Uterus (tissue), 4 donors: ENCODE results near the gene ATF7IP2. TPM values are rescaled to one million over a fixed set of nuclear protein-coding genes. Genes with fewer than 3 reads are reported as not detected.

Source experiments
- DNase-seq, 2 donors: peaks; one replicate each; pipeline ENCODE4 v3.0.0-alpha.2; 2019 to 2020
- H3K27ac ChIP-seq, 2 donors: fragments of 200-600 bp; sonication (generic); 1 replicate in 1 of 2; 2 replicates in 1 of 2; pipeline ENCODE4 v1.5.1; 2016 to 2018
- H3K27me3 ChIP-seq, 2 donors: fragments of 200-600 bp; sonication (generic); one replicate each; pipeline ENCODE4 v1.5.1; 2018 to 2019; ENCODE audit warnings: control low read depth in 1 of 2
- H3K36me3 ChIP-seq, 2 donors: fragments of 200-600 bp; sonication (generic); one replicate each; pipeline ENCODE4 v1.5.1; 2019; ENCODE audit warnings: control low read depth in 1 of 2
- H3K4me1 ChIP-seq, 2 donors: fragments of 200-600 bp; sonication (generic); one replicate each; pipeline ENCODE4 v1.5.1; 2018 to 2019; ENCODE audit warnings: control low read depth in 1 of 2
- H3K4me3 ChIP-seq, 2 donors: fragments of 200-600 bp; sonication (generic); 1 replicate in 1 of 2; 2 replicates in 1 of 2; pipeline ENCODE4 v1.5.1; 2018 to 2019; ENCODE audit warnings: mild to moderate bottlenecking in 1 of 2
- H3K9me3 ChIP-seq, 2 donors: fragments of 200-600 bp; sonication (generic); one replicate each; pipeline ENCODE4 v1.5.1; 2019; ENCODE audit warnings: control low read depth in 1 of 2
- CTCF ChIP-seq, 4 experiments: fragments of 200-600 bp in 2 of 4; fragments of 450-650 bp in 2 of 4; sonication (generic) in 2 of 4; IDR thresholded peaks; one replicate each; pipeline ENCODE4 v1.5.1; 2016 to 2019; ENCODE audit warnings: antibody characterized with exemption in 4 of 4, mild to moderate bottlenecking in 2 of 4, moderate library complexity in 1 of 4
- POLR2A ChIP-seq, 2 donors: fragments of 450-650 bp; IDR thresholded peaks; one replicate each; pipeline ENCODE4 v1.6.1; 2016; ENCODE audit warnings: antibody characterized with exemption in 2 of 2, mild to moderate bottlenecking in 1 of 2, moderate library complexity in 1 of 2
- intact Hi-C: fragments of 100-400 bp; cut with DNase I; formaldehyde crosslinking; loops from one replicate; pipeline ENCODE4 v1.15.1; 2023; ENCODE audit warnings: low total_unique reads
- total RNA-seq, 4 donors: library from RNA; depleted of rRNA in 3 of 4; stranded (reverse); fragments of >200 nt in 3 of 4; gene quantifications; one replicate each; pipeline versions ENCODE4 v1.1.0 to v1.2.4, GENCODE V29; 2014 to 2023
- donor health status: DM: yes; HTN: yes; CAD: no.

ATF7IP2 gene
- total RNA-seq, 4 donors from 2014 or later = 6.4 to 21.7 (median 6.9) TPM; not detected in 1

DNA sequence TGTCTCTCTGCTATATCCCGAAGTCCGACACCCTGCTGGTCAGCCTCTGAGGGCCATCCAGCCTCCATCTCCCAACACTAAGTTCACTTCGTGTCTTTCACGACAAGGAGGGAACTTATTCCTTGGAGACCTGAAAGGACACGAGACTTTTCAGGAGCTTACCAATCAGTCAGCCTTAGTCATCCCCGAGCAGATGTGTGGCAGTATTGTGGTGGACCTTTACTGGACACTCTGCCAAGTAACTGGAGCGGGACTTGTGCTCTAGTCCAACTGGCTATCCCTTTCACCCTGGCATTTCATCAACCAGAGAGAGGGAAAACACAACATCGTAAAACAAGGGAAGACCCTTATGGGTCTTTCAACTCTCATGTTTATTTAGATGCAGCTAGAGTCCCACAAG, 107.4 kb downstream of the ATF7IP2 start:
- Histone ChIP-seq H3K27me3 (no peaks in the 10 kb centered on the region), H3K27ac (no peak overlapping the region), H3K4me1 (no peaks in the 10 kb centered on the region), H3K9me3 (no peaks in the 10 kb centered on the region), H3K36me3 (no peaks in the 10 kb centered on the region), H3K4me3 (no peak overlapping the region)
- TF ChIP-seq CTCF (IDR thresholded peaks at IDR 0.05) (no peak), POLR2A (IDR thresholded peaks at IDR 0.05) (no peak)
- no peak for DNase-seq
- intact Hi-C loops = no loop called here

- Histone ChIP-seq H3K27me3 (no peaks in the 10 kb centered on the region), H3K27ac (no peak overlapping the region), H3K4me1 (no peaks in the 10 kb centered on the region), H3K9me3 (no peaks in the 10 kb centered on the region), H3K4me3 (no peak overlapping the region), H3K36me3 (no peaks in the 10 kb centered on the region)
- intact Hi-C loops = no loop called here
- no peak for TF ChIP-seq CTCF (IDR thresholded peaks at IDR 0.05)
- no peak for TF ChIP-seq POLR2A (IDR thresholded peaks at IDR 0.05)
- DNase-seq = no peak
Measured at GRCh38 chr16:10494343-10495030, 108.6 kb downstream of the ATF7IP2 start.

- intact Hi-C loops = no loop called here
- H3K27me3 ChIP-seq = no peaks in the 10 kb centered on the region
- H3K27ac ChIP-seq = no peak overlapping the region
- no peak overlapping the region for H3K4me3 ChIP-seq
- no peak for TF ChIP-seq CTCF (IDR thresholded peaks at IDR 0.05)
- no peak for TF ChIP-seq POLR2A (IDR thresholded peaks at IDR 0.05)
- no peaks in the 10 kb centered on the region for H3K4me1 ChIP-seq
- DNase-seq = no peak
- no peaks in the 10 kb centered on the region for H3K9me3 ChIP-seq
- no peaks in the 10 kb centered on the region for H3K36me3 ChIP-seq
Measured at GRCh38 chr16:10495031-10495345, 109.1 kb downstream of the ATF7IP2 start.

- no peak for DNase-seq
- Histone ChIP-seq H3K4me3 (no peak overlapping the region), H3K9me3 (no peaks in the 10 kb centered on the region), H3K27ac (no peak overlapping the region), H3K27me3 (no peaks in the 10 kb centered on the region), H3K4me1 (no peaks in the 10 kb centered on the region), H3K36me3 (no peaks in the 10 kb centered on the region)
- intact Hi-C loops = no loop called here
- TF ChIP-seq CTCF (IDR thresholded peaks at IDR 0.05) (no peak), POLR2A (IDR thresholded peaks at IDR 0.05) (no peak)
Measured at GRCh38 chr16:10497132-10498101, 111.6 kb downstream of the ATF7IP2 start.

DNA sequence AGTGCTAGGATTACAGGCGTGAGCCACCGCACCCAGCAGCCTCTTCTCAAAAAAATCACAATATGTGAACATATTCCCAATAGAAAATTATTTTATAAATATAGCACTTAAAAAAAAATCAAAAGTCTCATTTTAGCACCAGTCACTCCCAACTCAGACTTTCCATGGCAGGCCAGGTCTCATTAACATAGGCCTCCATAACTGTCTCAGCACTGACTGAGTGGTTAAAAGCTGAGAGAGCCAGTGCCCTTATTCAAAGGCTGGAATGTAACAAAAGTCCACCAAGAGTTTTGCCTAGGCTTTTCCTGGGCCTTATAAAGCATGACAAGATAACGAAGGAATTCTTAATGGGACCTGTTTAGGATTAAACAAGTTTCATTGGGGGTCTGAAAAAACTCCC, 114.7 kb downstream of the ATF7IP2 start:
- Histone ChIP-seq H3K4me3 (no peak overlapping the region), H3K4me1 (no peaks in the 10 kb centered on the region), H3K27me3 (no peaks in the 10 kb centered on the region), H3K27ac (no peak overlapping the region), H3K36me3 (no peaks in the 10 kb centered on the region), H3K9me3 (no peaks in the 10 kb centered on the region)
- no peak for DNase-seq
- TF ChIP-seq CTCF (IDR thresholded peaks at IDR 0.05) = no peak
- no peak for TF ChIP-seq POLR2A (IDR thresholded peaks at IDR 0.05)
- intact Hi-C loops = no loop called here
